ENCODE results near the gene PBRM1.

- TF ChIP-seq EZH2phosphoT487 (IDR thresholded peaks at IDR 0.05; ENCODE audit: borderline replicate concordance, low read depth, low read length) (no peak), CTCF (conservative IDR thresholded peaks at IDR 0.05; ENCODE audit: low read length) (no peak)
These were observed 35.5 kb upstream of the PBRM1 start for GRCh38 chr3:52721002-52721729.
